Upper lobe of left lung (tissue), 4 donors: ENCODE data around the gene CNIH2.

Experiments used
- CTCF ChIP-seq, 6 experiments: fragments of 450-650 bp in 4 of 6; fragments of 200-600 bp in 2 of 6; sonication (generic) in 2 of 6; IDR thresholded peaks; one replicate each; pipeline ENCODE4 v1.5.1; 2016 to 2019; ENCODE audit warnings: antibody characterized with exemption in 6 of 6
- POLR2A ChIP-seq, 4 donors: fragments of 450-650 bp; IDR thresholded peaks; one replicate each; pipeline ENCODE4 v1.5.1; 2016 to 2017; ENCODE audit warnings: antibody characterized with exemption in 4 of 4, mild to moderate bottlenecking in 2 of 4
- POLR2AphosphoS5 ChIP-seq, 2 donors: sonication (generic); formaldehyde crosslinking; IDR thresholded peaks; one replicate each; pipeline ENCODE4 v1.5.1; 2017; ENCODE audit warnings: antibody characterized with exemption in 2 of 2

GRCh38 chr11:66258473-66258893 is 19.5 kb upstream of the CNIH2 start:
- no peak for TF ChIP-seq POLR2AphosphoS5 (IDR thresholded peaks at IDR 0.05)
- TF ChIP-seq CTCF (IDR thresholded peaks at IDR 0.05) = peak in 1 of 6 experiments; percentile 33
- no peak for TF ChIP-seq POLR2A (IDR thresholded peaks at IDR 0.05)
